GM23338 (cell line): ENCODE results near the gene MTCL1.

Experiments used
- CREB1 ChIP-seq: fragments of 250-450 bp; sonication (Bioruptor Pico); IDR thresholded peaks from 2 replicates; pipeline ENCODE4 v1.5.0; 2020; ENCODE audit warnings: low read depth, mild to moderate bottlenecking, moderate library complexity
- CTCF ChIP-seq, 2 experiments: fragments of 200-600 bp in 1 of 2; sonication (generic) in 1 of 2; conservative IDR thresholded peaks; 2 replicates each; pipeline versions ENCODE4 v1.5.1 to v1.6.1; 2016 to 2017; ENCODE audit warnings: antibody characterized with exemption in 2 of 2, low read depth in 2 of 2, mild to moderate bottlenecking in 2 of 2, moderate library complexity in 1 of 2
- EZH2 ChIP-seq: fragments of 200-600 bp; sonication (generic); IDR thresholded peaks from one replicate; pipeline ENCODE4 v1.8.0; 2017; ENCODE audit warnings: antibody characterized with exemption, mild to moderate bottlenecking, low read depth; ENCODE audit not compliant: unreplicated experiment
- NANOG ChIP-seq: IDR thresholded peaks from 2 replicates; pipeline ENCODE4 v1.6.1; 2016; ENCODE audit warnings: antibody characterized with exemption, borderline replicate concordance
- POLR2AphosphoS5 ChIP-seq: IDR thresholded peaks from 2 replicates; pipeline ENCODE4 v1.6.1; 2016; ENCODE audit warnings: antibody characterized with exemption, low read depth

DNA sequence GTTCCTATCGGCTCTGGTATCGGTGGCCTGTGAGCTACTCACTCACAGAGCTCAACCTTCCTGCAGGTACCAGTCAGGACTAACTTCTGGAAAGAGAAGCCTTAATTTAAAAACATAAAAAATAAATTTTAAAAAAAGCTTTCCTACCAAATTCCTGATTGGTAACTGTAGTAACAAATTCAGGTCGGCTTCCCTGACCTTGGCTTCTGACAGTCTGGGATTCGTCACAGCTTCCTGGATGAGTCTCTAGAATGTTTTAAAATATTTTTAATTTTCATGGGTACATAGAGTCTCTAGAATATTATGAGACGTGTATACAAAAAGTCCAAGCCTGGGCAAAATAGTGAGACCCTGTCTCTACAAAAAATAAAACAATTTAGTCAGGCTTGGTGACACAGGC is 45.0 kb upstream of the MTCL1 start:
- no peak for TF ChIP-seq EZH2
- TF ChIP-seq CTCF (conservative IDR thresholded peaks at IDR 0.05; ENCODE audit: low read depth in 2 of 2): no peak
- no peak for TF ChIP-seq CREB1 (CRISPR knock-in tag)
- TF ChIP-seq POLR2AphosphoS5: no peak
- no peak for TF ChIP-seq NANOG
